Fibroblast of pulmonary artery (primary cell): ENCODE data around the gene HMCN1.

Experiments
- DNase-seq: peaks from one replicate; pipeline ENCODE4 v3.0.0-alpha.2; 2010; ENCODE audit warnings: low read depth
- H3K4me3 ChIP-seq: replicated peaks from 2 replicates; pipeline ENCODE4 v1.5.1; 2011; ENCODE audit warnings: low read depth, mild to moderate bottlenecking, control low read depth, low read length, moderate library complexity
- CTCF ChIP-seq: IDR thresholded peaks from 2 replicates; pipeline ENCODE4 v1.5.1; 2011; ENCODE audit warnings: mild to moderate bottlenecking, control low read depth, low read length, inconsistent platforms; ENCODE audit errors: missing control alignments

The HMCN1 gene

GRCh38 chr1:186073697-186074096, 339.5 kb downstream of the HMCN1 start:
- no peak overlapping the region for H3K4me3 ChIP-seq
- no peak for TF ChIP-seq CTCF
- DNase-seq = no peak

- no peak overlapping the region for H3K4me3 ChIP-seq
- DNase-seq = no peak
- no peak for TF ChIP-seq CTCF
These were observed 341.8 kb downstream of the HMCN1 start for GRCh38 chr1:186076006-186076405.

DNA sequence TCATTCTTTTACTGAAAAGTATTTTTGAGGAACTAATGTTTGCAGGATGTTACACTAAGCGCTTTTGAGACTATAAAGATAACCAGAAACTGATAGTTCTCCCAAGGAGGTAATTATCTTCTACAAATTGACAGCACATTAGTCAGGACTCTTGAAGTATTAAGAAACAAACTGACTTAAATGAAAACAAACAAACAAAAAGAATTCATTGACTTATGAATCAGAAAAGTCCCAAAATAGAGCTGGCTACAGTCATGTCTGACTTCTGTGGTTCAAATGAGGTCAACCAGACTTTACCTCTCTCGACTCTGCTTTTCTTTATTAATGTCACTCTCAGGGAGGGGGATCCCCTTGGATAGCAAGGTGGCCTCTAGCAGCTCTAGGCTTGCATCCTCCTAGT, 344.1 kb downstream of the HMCN1 start:
- H3K4me3 ChIP-seq = no peak overlapping the region
- no peak for TF ChIP-seq CTCF
- no peak for DNase-seq

DNA sequence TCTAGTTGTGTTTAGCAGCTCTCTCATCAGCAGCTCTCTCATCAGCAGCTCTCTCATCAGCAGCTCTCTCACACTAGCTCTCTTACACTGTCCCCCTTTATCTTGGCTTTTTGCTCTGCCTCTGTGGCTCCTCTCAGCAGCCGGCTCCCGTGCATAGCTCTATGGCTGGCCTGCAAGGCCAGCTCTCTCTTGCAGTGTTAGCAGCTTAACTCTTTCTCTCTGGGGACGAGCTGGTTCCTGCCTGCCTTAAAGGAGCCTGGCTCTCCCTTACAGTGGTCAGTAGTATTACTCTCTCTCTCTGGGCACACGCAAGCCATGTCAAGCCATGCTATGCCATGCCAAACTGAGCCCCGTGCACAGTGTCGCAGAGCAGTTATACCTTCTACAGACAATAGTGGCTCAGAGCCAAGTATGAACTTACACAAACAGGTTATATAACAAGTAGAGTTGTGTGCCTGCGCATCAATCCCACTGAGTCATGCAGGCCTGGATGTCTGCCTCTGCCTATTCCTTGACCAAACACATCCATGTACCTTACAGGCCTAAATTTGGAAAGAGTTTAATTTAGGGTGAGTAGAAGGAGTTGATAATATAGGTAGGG, 345.0 kb downstream of the HMCN1 start:
- no peak overlapping the region for H3K4me3 ChIP-seq
- no peak for DNase-seq
- no peak for TF ChIP-seq CTCF

DNA sequence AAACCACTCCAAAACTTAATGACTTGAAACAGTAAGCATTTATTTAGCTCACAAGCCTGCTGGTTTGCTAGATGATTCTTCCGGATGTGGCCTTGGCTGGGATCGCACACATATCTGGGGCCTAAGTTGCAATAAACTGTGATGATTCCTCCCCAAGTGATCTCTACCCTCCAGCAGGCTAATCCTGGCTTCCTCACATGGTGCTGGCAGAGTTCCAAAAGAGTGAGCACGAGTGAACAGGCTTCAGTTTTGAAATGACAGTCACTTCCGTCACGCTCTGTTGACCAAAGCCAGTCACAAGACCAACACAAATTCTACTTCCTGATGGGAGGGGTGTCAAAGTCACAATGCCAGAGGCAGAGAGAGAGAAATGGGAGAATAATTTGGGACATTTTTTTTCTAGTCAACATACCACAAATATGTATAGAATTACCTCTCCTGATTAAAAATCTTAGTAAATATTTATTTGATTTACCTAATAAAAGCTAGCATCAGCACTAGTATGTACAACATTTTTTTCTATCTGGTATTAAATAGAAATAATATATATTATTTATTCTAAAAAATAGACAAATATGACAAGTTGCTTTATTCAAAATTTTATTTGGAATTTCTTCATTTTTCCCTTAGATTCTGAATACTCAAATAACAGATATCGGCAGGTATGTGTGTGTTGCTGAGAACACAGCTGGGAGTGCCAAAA, 348.2 kb downstream of the HMCN1 start:
- no peak for TF ChIP-seq CTCF
- peak; percentile 91 for DNase-seq
- H3K4me3 ChIP-seq = no peak overlapping the region

DNA sequence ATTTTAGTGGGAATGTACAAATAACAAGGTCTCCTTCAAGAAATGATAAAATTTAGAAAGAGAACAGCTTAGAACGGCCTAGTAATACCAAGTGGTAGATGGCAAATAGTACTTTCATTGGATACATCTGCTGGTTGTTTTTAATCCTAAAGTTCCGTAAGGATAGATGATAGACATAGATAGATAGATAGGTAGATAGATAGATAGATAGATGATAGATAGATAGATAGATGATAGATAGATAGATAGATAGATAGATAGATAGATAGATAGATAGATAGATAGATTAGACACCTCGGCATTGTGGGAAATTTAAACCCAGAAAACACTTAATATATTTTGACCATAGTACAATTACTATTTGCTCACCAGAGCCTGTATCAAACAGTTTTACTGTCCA, 352.4 kb downstream of the HMCN1 start:
- no peak for DNase-seq
- no peak for TF ChIP-seq CTCF
- H3K4me3 ChIP-seq = no peak overlapping the region

DNA sequence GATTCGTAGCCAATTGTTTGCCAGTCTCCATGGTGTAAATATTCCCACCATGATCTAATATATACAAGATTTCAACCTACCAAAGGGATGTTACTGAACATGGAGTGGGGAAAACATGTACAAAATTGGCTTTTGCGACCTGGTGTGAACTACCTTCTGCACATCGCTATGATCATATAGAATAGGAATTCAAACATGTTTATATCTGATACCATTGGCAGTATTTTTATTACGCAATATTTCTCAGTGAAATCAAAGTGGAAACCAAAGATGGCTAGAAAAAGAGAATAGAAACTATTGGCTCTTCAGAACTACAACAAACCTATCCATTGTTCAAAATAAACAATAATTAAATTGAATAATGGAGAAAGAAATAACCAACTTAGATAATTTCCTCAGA, 355.7 kb downstream of the HMCN1 start:
- TF ChIP-seq CTCF = no peak
- no peak overlapping the region for H3K4me3 ChIP-seq

More for the DNA sequence above, 355.7 kb downstream of the HMCN1 start:
- no peak for DNase-seq
